GM12891 (cell line): ENCODE measurements around the gene NDUFA6.
"Not testable (repeated sequence)": the region's sequence is repeated elsewhere in the genome, so short reads cannot be mapped to it uniquely, and the experiment has no call there.

Experiments used
- PAX5 ChIP-seq: IDR thresholded peaks from 2 replicates; pipeline ENCODE4 v1.6.1; 2011; ENCODE audit warnings: low read length, moderate library complexity, mild to moderate bottlenecking; ENCODE audit not compliant: insufficient read depth, severe bottlenecking
- POLR2A ChIP-seq: IDR thresholded peaks from 2 replicates; pipeline ENCODE4 v1.6.1; 2011; ENCODE audit warnings: low read depth, low read length, control low read depth
- POLR2AphosphoS5 ChIP-seq: IDR thresholded peaks from 2 replicates; pipeline ENCODE4 v1.6.1; 2011; ENCODE audit warnings: low read depth, low read length, control low read depth
- POU2F2 ChIP-seq: IDR thresholded peaks from 2 replicates; pipeline ENCODE4 v1.6.1; 2011; ENCODE audit warnings: low read depth, mild to moderate bottlenecking, control low read depth, low read length, moderate library complexity
- SPI1 ChIP-seq: IDR thresholded peaks from 2 replicates; pipeline ENCODE4 v1.6.1; 2011; ENCODE audit warnings: low read depth, low read length, control low read depth
- TAF1 ChIP-seq: IDR thresholded peaks from 2 replicates; pipeline ENCODE4 v1.6.1; 2011; ENCODE audit warnings: low read depth, low read length, control low read depth

DNA sequence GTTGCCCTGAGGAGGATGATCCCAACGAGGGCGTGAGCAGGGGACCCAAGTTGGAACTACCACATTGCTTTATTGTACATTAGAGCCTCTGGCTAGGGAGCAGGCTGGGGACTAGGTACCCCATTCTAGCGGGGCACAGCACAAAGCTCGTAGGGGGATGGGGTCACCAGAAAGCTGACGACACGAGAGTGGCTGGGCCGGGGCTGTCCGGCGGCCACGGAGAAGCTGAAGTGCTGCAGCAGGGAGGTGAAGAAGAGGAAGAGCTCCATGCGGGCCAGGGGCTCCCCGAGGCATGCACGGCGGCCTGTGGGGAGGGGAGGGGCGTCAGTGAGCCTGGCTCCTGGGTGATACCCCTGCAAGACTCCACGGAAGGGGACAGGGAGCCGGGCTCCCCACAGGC is 49.6 kb upstream of the NDUFA6 start:
- TF ChIP-seq POLR2AphosphoS5, TAF1, POLR2A, SPI1, POU2F2, PAX5: not testable (repeated sequence)
